ENCODE data around the gene GOLGA3. TPM values are rescaled to one million over a fixed set of nuclear protein-coding genes. Genes with fewer than 3 reads are reported as not detected.
"Not testable (repeated sequence)": the region's sequence is repeated elsewhere in the genome, so short reads cannot be mapped to it uniquely, and the experiment has no call there.

Gene GOLGA3
- total and polyA plus RNA-seq, 9 of the 15 experiments (the other 6 are each of a cell fraction or from before 2014, with no cell fraction given) = 1.9 to 48.1 (median 18.4) TPM

DNA sequence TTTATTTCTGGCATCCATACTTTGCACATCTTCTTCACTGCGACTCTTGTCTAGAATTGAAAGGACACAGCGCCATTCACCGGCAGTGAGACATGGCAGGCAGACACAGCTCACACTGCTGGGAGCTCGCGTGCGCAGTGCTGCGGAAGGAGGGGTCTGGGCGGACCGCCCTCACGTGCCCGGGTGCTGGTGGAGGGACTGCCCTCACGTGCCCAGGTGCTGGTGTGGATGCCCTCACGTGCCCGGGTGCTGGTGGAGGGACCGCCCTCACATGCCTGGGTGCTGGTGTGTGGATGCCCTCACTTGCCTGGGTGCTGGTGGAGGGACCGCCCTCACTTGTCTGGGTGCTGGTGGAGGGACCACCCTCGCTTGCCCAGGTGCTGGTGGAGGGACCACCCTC is 27.9 kb upstream of the GOLGA3 start (continued):
- no peak for TF ChIP-seq MECOM (CRISPR knock-in tag; IDR thresholded peaks at IDR 0.05)
- TF ChIP-seq KAT7 (CRISPR knock-in tag; IDR thresholded peaks at IDR 0.05; ENCODE audit: borderline replicate concordance) = no peak
- TF ChIP-seq MIER1 (IDR thresholded peaks at IDR 0.05; ENCODE audit: low read depth) = no peak
- TF ChIP-seq, protein P1, sequence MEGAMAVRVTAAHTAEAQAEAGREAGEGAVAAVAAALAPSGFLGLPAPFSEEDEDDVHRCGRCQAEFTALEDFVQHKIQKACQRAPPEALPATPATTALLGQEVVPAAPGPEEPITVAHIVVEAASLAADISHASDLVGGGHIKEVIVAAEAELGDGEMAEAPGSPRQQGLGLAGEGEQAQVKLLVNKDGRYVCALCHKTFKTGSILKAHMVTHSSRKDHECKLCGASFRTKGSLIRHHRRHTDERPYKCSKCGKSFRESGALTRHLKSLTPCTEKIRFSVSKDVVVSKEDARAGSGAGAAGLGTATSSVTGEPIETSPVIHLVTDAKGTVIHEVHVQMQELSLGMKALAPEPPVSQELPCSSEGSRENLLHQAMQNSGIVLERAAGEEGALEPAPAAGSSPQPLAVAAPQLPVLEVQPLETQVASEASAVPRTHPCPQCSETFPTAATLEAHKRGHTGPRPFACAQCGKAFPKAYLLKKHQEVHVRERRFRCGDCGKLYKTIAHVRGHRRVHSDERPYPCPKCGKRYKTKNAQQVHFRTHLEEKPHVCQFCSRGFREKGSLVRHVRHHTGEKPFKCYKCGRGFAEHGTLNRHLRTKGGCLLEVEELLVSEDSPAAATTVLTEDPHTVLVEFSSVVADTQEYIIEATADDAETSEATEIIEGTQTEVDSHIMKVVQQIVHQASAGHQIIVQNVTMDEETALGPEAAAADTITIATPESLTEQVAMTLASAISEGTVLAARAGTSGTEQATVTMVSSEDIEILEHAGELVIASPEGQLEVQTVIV (CRISPR knock-in tag; IDR thresholded peaks at IDR 0.05; ENCODE audit: borderline replicate concordance) = no peak

DNA sequence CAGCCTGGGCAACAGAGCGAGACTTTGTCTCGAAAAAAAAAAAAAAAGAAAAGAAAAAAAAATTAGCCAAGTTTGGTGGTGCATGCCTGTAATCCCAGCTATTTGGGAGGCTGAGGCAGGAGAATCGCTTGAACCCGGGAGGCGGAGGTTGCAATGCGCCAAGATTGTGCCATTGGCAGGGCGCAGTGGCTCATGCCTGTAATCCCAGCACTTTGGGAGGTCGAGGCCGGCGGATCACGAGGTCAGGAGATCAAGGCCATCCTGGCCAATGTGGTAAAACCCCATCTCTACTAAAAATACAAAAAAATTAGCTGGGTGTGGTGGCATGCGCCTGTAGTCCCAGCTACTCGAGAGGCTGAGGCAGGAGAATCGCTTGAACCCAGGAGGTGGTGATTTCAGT is 26.5 kb upstream of the GOLGA3 start:
- H3K4me2 ChIP-seq (ENCODE audit: insufficient read depth, low read length); H2AFZ ChIP-seq (ENCODE audit: low read depth, low read length); CTCF ChIA-PET (ENCODE audit: low intra/inter-chr PET ratio); H3K9me1 ChIP-seq (ENCODE audit: control insufficient read depth, insufficient read depth, low read length); in situ Hi-C loops (cut with MboI); H3K4me3 ChIP-seq; H3K9ac ChIP-seq (ENCODE audit: insufficient read depth in 1 of 2, low read depth in 2 of 2, low read length in 2 of 2); H3K27ac ChIP-seq (ENCODE audit: extremely low read depth, low read depth, low read length); ATAC-seq; H4K20me1 ChIP-seq (replicated peaks; ENCODE audit: control insufficient read depth, insufficient read depth, low read length); BruUV-seq (replicated peaks); FAIRE-seq; DNase-seq (ENCODE audit: extremely low read depth in 1 of 4, low spot score in 3 of 4); H3K27me3 ChIP-seq (ENCODE audit: control insufficient read depth in 2 of 2, insufficient read depth in 2 of 2, low read length in 2 of 2); intact Hi-C loops (cut with micrococcal nuclease); H3K79me2 ChIP-seq (ENCODE audit: control insufficient read depth, insufficient read depth, low read length); H3K9me3 ChIP-seq (replicated peaks; ENCODE audit: control insufficient read depth, insufficient read depth, low read depth, low read length): not testable (repeated sequence)
- Histone ChIP-seq H3K36me3 (ENCODE audit: control insufficient read depth, insufficient read depth, low read length) (peaks cover 68% of the 10 kb centered on the region; the same call in 2 of the 3 replicates), H3K4me1 (replicated peaks in 1 of 2; ENCODE audit: control insufficient read depth in 2 of 2, insufficient read depth in 2 of 2, low read length in 2 of 2) (peaks cover 0 to 15% of the 10 kb centered on the region in 2 experiments; a peak in 1 of 5 replicates)
- 95% methylated on average over 8 of the region's 14 CpGs for whole genome bisulfite sequencing (ENCODE audit: insufficient coverage, low coverage, missing lambda C conversion rate)
- POLR2A ChIA-PET = interaction anchor here (0.6 kb wide), 1 partner anchor 9 kb away, joined by 3 read pairs; no protein-coding TSS in a partner anchor
